Motor neuron (in vitro differentiated cells): ENCODE data around the gene P4HA2. TPM values are rescaled to one million over a fixed set of nuclear protein-coding genes. Genes with fewer than 3 reads are reported as not detected.
A peak's percentile ranks its signal among the peaks of the same experiment; 100 is the strongest.

ENCODE experiments used
- ATAC-seq, 8 experiments: fragments of 200-7000 bp; cut with Tn5 transposase; replicated peaks in 6 of 8; 2 replicates each; pipeline ENCODE4 v1.8.0; 2021; ENCODE audit warnings: mild to moderate bottlenecking in 8 of 8, moderate library complexity in 8 of 8
- H3K27ac ChIP-seq, 2 donors: fragments of 250-450 bp; sonication (Bioruptor Pico); 2 replicates each; pipeline ENCODE4 v1.9.0; 2021; ENCODE audit warnings: antibody characterized with exemption in 2 of 2, mild to moderate bottlenecking in 2 of 2, moderate library complexity in 1 of 2
- H3K4me1 ChIP-seq, 2 donors: fragments of 250-450 bp; sonication (Bioruptor Pico); replicated peaks in 1 of 2; 2 replicates each; pipeline ENCODE4 v1.6.1; 2021; ENCODE audit warnings: antibody characterized with exemption in 2 of 2, mild to moderate bottlenecking in 2 of 2, moderate library complexity in 1 of 2
- H3K4me3 ChIP-seq, 5 donors: fragments of 250-450 bp; sonication (Bioruptor Pico); 2 replicates each; pipeline ENCODE4 v1.9.0; 2021; ENCODE audit warnings: antibody characterized with exemption in 5 of 5, mild to moderate bottlenecking in 5 of 5, moderate library complexity in 4 of 5
- WGBS, 10 experiments: fragments of 450-650 bp; shearing (Covaris generic); methylation state at CpG; one replicate each; pipeline ENCODE4 v1.0.0; 2022; 5-methylcytosine and 5-hydroxymethylcytosine counted together
- in situ Hi-C, 9 experiments: fragments of 400-800 bp; cut with MboI; loops; one replicate each; pipeline ENCODE4 v1.15.0; 2021; ENCODE audit warnings: low sequenced_read_pairs in 9 of 9, low pct_unique_long_range_greater_than_20kb in 2 of 9; ENCODE audit not compliant: unreplicated experiment in 9 of 9
- total RNA-seq, 8 experiments: library from RNA; unstranded; fragments of 300-600 nt; gene quantifications; 2 replicates each; pipeline versions ENCODE4 v1.2.3 to v1.2.4, GENCODE V29; 2022

P4HA2 gene
- total RNA-seq, 8 experiments from 2014 or later = 4.6 to 85.2 (median 34.2) TPM

DNA sequence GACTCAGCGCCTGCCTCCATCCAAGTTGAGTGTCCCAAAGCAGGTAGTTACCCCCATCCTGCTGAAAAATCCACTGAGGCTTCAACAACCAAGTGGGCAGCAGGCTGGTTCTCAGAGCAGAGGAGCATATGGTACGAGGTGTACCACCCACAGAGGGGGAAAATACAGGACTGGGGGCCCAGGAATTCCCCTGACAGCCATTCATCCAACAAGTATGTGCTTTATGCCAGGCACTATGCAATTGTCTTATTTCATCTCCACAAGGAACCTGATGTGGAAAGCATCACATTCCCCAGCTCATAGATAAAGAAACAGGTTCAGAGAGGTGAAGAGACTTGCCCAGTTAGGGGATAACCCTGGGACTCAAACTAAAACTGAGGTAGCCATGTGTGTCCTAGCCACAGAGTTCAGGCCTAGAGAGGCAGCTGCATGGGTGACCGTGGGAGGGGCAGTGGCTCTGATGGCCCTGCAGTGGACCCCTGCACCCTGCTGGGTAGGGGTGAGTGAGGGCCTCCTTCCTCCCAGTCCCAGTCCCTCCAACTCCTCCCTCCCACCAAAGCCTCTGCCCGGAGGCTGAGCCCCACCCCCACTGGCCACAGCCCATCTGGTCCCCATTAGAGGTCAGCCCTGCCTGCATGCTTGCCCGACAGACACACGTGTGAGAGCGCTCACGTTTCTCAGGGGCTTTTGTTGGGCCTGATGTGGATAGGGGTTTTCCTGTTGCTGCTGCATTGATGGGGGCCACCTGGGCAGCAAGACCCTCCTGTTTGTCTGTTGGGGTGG lies 41.3 kb upstream of the P4HA2 start:
- Histone ChIP-seq H3K4me1 (peaks cover 15 to 30% of the 10 kb centered on the region in 2 donors), H3K27ac (peak overlapping the region in 1 of 2 donors; percentile 17), H3K4me3 (no peak overlapping the region)
- in situ Hi-C loops = no loop called here
- ATAC-seq = peak in 7 of 8 experiments; percentile 10 to 52 (median 31)
- 44 to 100% (median 80%) methylated on average over 1 to 6 of the region's 8 CpGs; no CpG with 5 or more reads in 5 of the 10 experiments for WGBS, 10 experiments

GRCh38 chr5:132267931-132268768 lies 40.5 kb upstream of the P4HA2 start:
- in situ Hi-C loops = no loop called here
- Histone ChIP-seq H3K27ac (no peak overlapping the region), H3K4me1 (peaks cover 15 to 30% of the 10 kb centered on the region in 2 donors), H3K4me3 (no peak overlapping the region)
- ATAC-seq = no peak
- WGBS, 10 experiments = 60 to 100% methylated on average over 1 to 2 of the region's 6 CpGs; no CpG with 5 or more reads in 8 of the 10 experiments

DNA sequence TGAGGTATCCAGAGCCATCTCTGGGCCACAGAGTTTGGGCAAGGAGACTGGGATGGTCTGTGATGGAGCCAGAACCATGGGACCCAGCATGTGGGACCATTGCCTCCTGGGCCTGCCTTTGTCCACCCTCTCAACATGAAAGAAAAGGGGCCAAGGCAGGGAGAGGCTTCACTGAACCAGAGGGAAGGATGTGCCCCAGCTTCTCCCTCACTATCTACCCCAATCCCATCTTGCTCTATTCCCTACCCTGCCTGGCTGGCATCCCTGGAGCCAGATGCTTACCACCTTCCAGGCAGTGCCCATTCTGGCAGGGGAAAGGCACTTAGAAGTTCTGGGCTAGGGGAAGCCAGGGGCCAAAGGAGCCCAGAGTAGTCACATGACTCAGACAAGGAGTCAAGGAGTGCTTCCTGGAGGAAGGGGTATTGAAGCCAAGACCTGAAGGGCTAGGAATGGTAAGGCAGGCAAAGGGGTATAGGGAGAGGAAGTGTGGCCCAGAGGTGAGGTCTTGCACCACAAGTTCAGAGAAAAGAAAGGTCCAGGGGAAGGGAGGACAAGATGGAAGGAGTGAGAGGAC lies 39.6 kb upstream of the P4HA2 start:
- Histone ChIP-seq H3K4me1 (peaks cover 15 to 30% of the 10 kb centered on the region in 2 donors), H3K27ac (no peak overlapping the region), H3K4me3 (no peak overlapping the region)
- no peak for ATAC-seq
- in situ Hi-C loops = no loop called here

DNA sequence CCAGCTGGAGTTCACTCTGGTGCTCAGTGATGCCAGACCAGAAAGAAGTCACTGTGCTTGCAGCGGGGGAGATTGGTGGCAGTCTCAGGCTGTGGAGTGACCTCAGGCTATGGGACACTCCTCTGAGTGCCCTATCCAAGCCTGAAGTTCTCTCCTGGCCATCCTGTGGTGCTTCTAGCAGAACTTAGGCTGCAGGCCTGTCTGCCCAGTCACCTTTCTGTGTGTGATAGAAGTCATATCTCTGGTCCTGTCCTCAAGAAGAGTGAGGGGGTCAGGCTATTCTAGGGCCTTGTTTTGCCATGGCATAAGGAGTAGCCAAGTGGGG lies 39.1 kb upstream of the P4HA2 start:
- WGBS, 10 experiments = 60 to 100% (median 100%) methylated on average over 1 of the region's 1 CpG; no CpG with 5 or more reads in 7 of the 10 experiments
- Histone ChIP-seq H3K4me3 (no peak overlapping the region), H3K4me1 (peaks cover 15 to 30% of the 10 kb centered on the region in 2 donors), H3K27ac (no peak overlapping the region)
- in situ Hi-C loops = no loop called here
- ATAC-seq = no peak

GRCh38 chr5:132266031-132266835 lies 38.6 kb upstream of the P4HA2 start:
- Histone ChIP-seq H3K4me3 (no peak overlapping the region), H3K27ac (peak overlapping the region in 1 of 2 donors; percentile 50), H3K4me1 (peaks cover 15 to 30% of the 10 kb centered on the region in 2 donors)
- in situ Hi-C loops = no loop called here
- no peak for ATAC-seq
- WGBS, 10 experiments = 80 to 100% (median 93%) methylated on average over 1 to 5 of the region's 7 CpGs; no CpG with 5 or more reads in 5 of the 10 experiments

- peak; percentile 77 to 85 (median 82) for ATAC-seq
- H3K27ac ChIP-seq = peak overlapping the region in 1 of 2 donors; percentile 50
- H3K4me3 ChIP-seq = no peak overlapping the region
- peaks cover 15 to 34% of the 10 kb centered on the region in 2 donors for H3K4me1 ChIP-seq
- 0 to 100% (median 100%) methylated on average over 1 of the region's 8 CpGs; no CpG with 5 or more reads in 7 of the 10 experiments for WGBS, 10 experiments
- in situ Hi-C loops = no loop called here
Measured at GRCh38 chr5:132265336-132266030, 37.8 kb upstream of the P4HA2 start.

- ATAC-seq = no peak
- Histone ChIP-seq H3K4me3 (no peak overlapping the region), H3K4me1 (peaks cover 17 to 41% of the 10 kb centered on the region in 2 donors), H3K27ac (no peak overlapping the region)
- in situ Hi-C loops = no loop called here
- 60 to 80% (median 71%) methylated on average over 1 to 2 of the region's 4 CpGs; no CpG with 5 or more reads in 7 of the 10 experiments for WGBS, 10 experiments
Measured at GRCh38 chr5:132264546-132265335, 37.1 kb upstream of the P4HA2 start.

- no peak overlapping the region for H3K4me3 ChIP-seq
- in situ Hi-C loops = no loop called here
- no peak overlapping the region for H3K27ac ChIP-seq
- H3K4me1 ChIP-seq = peaks cover 18 to 41% of the 10 kb centered on the region in 2 donors
- peak in 1 of 8 experiments; percentile 15 for ATAC-seq
- WGBS, 10 experiments = 0 to 100% (median 49%) methylated on average over 1 to 5 of the region's 7 CpGs; no CpG with 5 or more reads in 5 of the 10 experiments
Measured at GRCh38 chr5:132263548-132264261, 36.1 kb upstream of the P4HA2 start.

GRCh38 chr5:132262882-132263547 lies 35.4 kb upstream of the P4HA2 start:
- WGBS, 10 experiments = 93 to 100% (median 100%) methylated on average over 2 of the region's 2 CpGs; no CpG with 5 or more reads in 7 of the 10 experiments
- Histone ChIP-seq H3K27ac (no peak overlapping the region), H3K4me1 (peaks cover 24 to 45% of the 10 kb centered on the region in 2 donors)

DNA sequence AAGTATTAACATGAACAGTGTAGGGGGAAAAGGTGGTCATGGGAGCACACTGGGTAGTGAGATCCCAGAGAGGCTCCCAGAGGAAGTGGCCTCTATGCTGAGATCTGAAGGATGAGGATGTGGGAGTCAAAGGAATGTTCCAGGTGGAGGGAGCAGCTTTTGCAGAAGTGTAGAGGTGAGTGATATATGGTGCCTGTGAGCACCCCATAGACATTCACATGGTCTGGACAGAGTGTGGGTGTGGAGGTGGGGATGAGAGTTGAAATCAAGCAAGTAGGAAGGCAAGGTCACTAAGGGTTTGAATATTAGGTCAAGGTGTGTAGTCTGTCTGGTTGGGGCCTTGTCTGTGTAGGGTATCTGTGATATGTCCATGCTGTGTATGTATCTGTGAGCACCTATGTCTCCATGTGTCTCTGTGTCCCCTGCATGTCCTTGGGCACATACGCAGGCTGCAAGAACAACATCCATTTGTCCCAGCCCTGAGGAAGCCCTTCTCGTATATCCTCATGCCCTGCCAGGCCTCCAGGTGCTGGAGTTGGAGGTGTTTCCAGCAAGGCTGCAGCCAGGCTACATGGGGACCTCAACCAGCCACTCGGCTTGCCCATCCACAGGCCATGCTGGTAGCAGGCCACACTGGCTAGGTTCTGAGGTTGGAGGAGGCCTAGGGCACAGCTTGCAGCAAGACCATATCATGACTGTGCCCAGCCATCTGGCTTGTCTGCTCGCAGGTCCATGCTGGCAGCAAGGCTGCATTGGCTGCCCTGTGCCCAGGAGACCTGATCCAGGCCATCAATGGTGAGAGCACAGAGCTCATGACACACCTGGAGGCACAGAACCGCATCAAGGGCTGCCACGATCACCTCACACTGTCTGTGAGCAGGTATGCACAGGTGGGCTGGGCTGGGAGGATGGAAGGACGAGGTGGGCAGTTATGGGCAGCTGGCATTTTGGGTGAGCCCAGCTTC lies 34.5 kb upstream of the P4HA2 start:
- Histone ChIP-seq H3K4me1 (peaks cover 29 to 49% of the 10 kb centered on the region in 2 donors), H3K27ac (no peak overlapping the region), H3K4me3 (no peak overlapping the region)
- WGBS, 10 experiments = 80 to 100% (median 100%) methylated on average over 1 to 4 of the region's 7 CpGs; no CpG with 5 or more reads in 3 of the 10 experiments
- no peak for ATAC-seq
- in situ Hi-C loops = no loop called here

More at GRCh38 chr5:132262882-132263547, 35.4 kb upstream of the P4HA2 start:
- no peak for ATAC-seq
- in situ Hi-C loops = no loop called here
- H3K4me3 ChIP-seq = no peak overlapping the region
